GM23248 (cell line): ENCODE results near the gene IPO9.

Source experiments
- EZH2 ChIP-seq: fragments of 200-600 bp; sonication (generic); IDR thresholded peaks from 2 replicates; pipeline ENCODE4 v1.6.1; 2018; ENCODE audit warnings: antibody characterized with exemption, mild to moderate bottlenecking; ENCODE audit not compliant: insufficient read depth, poor library complexity, severe bottlenecking
- EZH2phosphoT487 ChIP-seq: fragments of 200-600 bp; sonication (generic); IDR thresholded peaks from 2 replicates; pipeline ENCODE4 v1.6.1; 2018; ENCODE audit warnings: antibody characterized with exemption, moderate library complexity, mild to moderate bottlenecking, low read depth; ENCODE audit not compliant: insufficient read depth

GRCh38 chr1:201898240-201898894 lies 69.4 kb downstream of the IPO9 start:
- no peak for TF ChIP-seq EZH2
- no peak for TF ChIP-seq EZH2phosphoT487
